ENCODE measurements around the gene PRKCE.

PRKCE gene

GRCh38 chr2:46077522-46078107 is 426.1 kb downstream of the PRKCE start:
- no peak for DNase-seq (ENCODE audit: low spot score)

- DNase-seq (ENCODE audit: low spot score), result no peak
Observed at GRCh38 chr2:46079985-46080560, 428.6 kb downstream of the PRKCE start.

- DNase-seq (ENCODE audit: low spot score), result peak; percentile 90
Observed at GRCh38 chr2:46082531-46083485, 431.3 kb downstream of the PRKCE start.

- DNase-seq (ENCODE audit: low spot score), result no peak
Observed at GRCh38 chr2:46086578-46087070, 435.1 kb downstream of the PRKCE start.

GRCh38 chr2:46087492-46087891 is 436.0 kb downstream of the PRKCE start:
- DNase-seq (ENCODE audit: low spot score), result no peak

GRCh38 chr2:46091004-46091403 is 439.5 kb downstream of the PRKCE start:
- DNase-seq (ENCODE audit: low spot score), result no peak

GRCh38 chr2:46091961-46092667 is 440.6 kb downstream of the PRKCE start:
- DNase-seq (ENCODE audit: low spot score), result no peak

GRCh38 chr2:46094689-46095088 is 443.2 kb downstream of the PRKCE start:
- no peak for DNase-seq (ENCODE audit: low spot score)

GRCh38 chr2:46095830-46096229 is 444.4 kb downstream of the PRKCE start:
- no peak for DNase-seq (ENCODE audit: low spot score)

GRCh38 chr2:46096260-46096659 is 444.8 kb downstream of the PRKCE start:
- DNase-seq (ENCODE audit: low spot score), result no peak

GRCh38 chr2:46097714-46098480 is 446.4 kb downstream of the PRKCE start:
- DNase-seq (ENCODE audit: low spot score), result peak; percentile 92

- peak; percentile 74 for DNase-seq (ENCODE audit: low spot score)
Observed at GRCh38 chr2:46098621-46099062, 447.2 kb downstream of the PRKCE start.

GRCh38 chr2:46101557-46102220 is 450.2 kb downstream of the PRKCE start:
- DNase-seq (ENCODE audit: low spot score), result no peak

- DNase-seq (ENCODE audit: low spot score), result no peak
Observed at GRCh38 chr2:46106690-46107089, 455.2 kb downstream of the PRKCE start.

- no peak for DNase-seq (ENCODE audit: low spot score)
Observed at GRCh38 chr2:46114996-46115395, 463.5 kb downstream of the PRKCE start.

GRCh38 chr2:46116150-46116549 is 464.7 kb downstream of the PRKCE start:
- DNase-seq (ENCODE audit: low spot score), result peak; percentile 2

- DNase-seq (ENCODE audit: low spot score), result peak; percentile 55
Observed at GRCh38 chr2:46116553-46116991, 465.1 kb downstream of the PRKCE start.

GRCh38 chr2:46117379-46117778 is 465.9 kb downstream of the PRKCE start:
- peak; percentile 60 for DNase-seq (ENCODE audit: low spot score)

GRCh38 chr2:46117994-46118393 is 466.5 kb downstream of the PRKCE start:
- no peak for DNase-seq (ENCODE audit: low spot score)

- peak; percentile 9 for DNase-seq (ENCODE audit: low spot score)
Observed at GRCh38 chr2:46118656-46119371, 467.3 kb downstream of the PRKCE start.

All from AG08395 (cell line).